Measurements from ENCODE around the gene OTUD3. TPM values are rescaled to one million over a fixed set of nuclear protein-coding genes. Genes with fewer than 3 reads are reported as not detected.

Gene OTUD3
- total and polyA plus RNA-seq, 2 of the 4 experiments (the other 2 are of a cell fraction), result 2.9 to 3.1 TPM

DNA sequence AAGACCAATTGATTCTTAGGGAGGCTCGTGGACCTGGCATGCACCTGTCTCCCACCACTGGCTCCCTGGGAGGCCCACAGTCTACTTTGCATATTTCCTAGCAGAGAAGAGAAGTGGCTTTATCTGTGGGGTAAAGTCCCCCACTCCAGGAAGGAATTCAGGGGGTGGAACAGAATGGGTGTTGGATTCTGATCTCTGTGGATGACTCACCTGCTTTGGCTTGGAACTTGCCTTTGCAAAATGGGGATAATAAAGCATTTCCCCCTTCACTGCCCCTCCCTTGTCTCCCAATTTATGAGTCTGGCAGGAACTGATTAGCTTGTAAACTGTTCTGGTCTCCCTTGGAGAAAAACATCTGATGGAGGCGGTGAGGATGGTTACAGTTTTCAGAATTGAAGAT lies 21.2 kb upstream of the OTUD3 start:
- no peak overlapping the region for H3K4me3 ChIP-seq (ENCODE audit: insufficient read depth, low read depth, low read length)
- H3K27ac ChIP-seq (ENCODE audit: insufficient read depth, low read length), result no peak overlapping the region
- no peak overlapping the region for H2BK15ac ChIP-seq (ENCODE audit: low read depth, low read length)
- no peak overlapping the region for H2BK120ac ChIP-seq (ENCODE audit: low read depth, low read length)
- H4K8ac ChIP-seq (ENCODE audit: low read depth in 2 of 2, low read length in 2 of 2), result no peak overlapping the region
- peak; percentile 19 for DNase-seq
- dilution Hi-C loops (cut with HindIII; ENCODE audit: low sequenced_read_pairs, unreplicated experiment) (no loop called here), in situ Hi-C loops (cut with MboI; ENCODE audit: low sequenced_read_pairs) (no loop called here), intact Hi-C loops (cut with micrococcal nuclease) (no loop called here)
- H2AFZ ChIP-seq (replicated peaks; ENCODE audit: low read length, poor library complexity), result no peak overlapping the region
- no CpG with 5 or more reads among the region's 2 CpGs for WGBS, 2 experiments (ENCODE audit: extremely low coverage in 2 of 2, insufficient read length in 1 of 2)
- no peak overlapping the region for H2BK5ac ChIP-seq (ENCODE audit: low read depth, low read length, poor library complexity, severe bottlenecking)
- H2AK5ac ChIP-seq (ENCODE audit: low read depth, low read length), result no peak overlapping the region
- H4K91ac ChIP-seq (ENCODE audit: insufficient read depth, low read depth, low read length), result no peak overlapping the region
- peaks cover 6% of the 10 kb centered on the region for H3K9me1 ChIP-seq (ENCODE audit: insufficient read depth, low read length)
- H3K18ac ChIP-seq (ENCODE audit: low read depth, low read length), result no peak overlapping the region; the same call in 1 of the 2 replicates
- H4K5ac ChIP-seq (ENCODE audit: low read depth, low read length), result no peak overlapping the region
- peaks cover 3% of the 10 kb centered on the region; the same call in 1 of the 2 replicates for H3K9me3 ChIP-seq (ENCODE audit: control insufficient read depth, insufficient read depth, low read length)
- ATAC-seq (ENCODE audit: low read depth), result no peak
- ChIA-PET CTCF (interaction anchor here (0.8 to 1.2 kb wide), 2 partner anchors 12 to 22 kb away, joined by 3 to 4 read pairs; partner anchors contain the start of gene OTUD3), POLR2A (ENCODE audit: unreplicated experiment) (no interaction called here)
- BruUV-seq (replicated peaks), result no TSS peak
- H3K27me3 ChIP-seq (ENCODE audit: control insufficient read depth, insufficient read depth, low read length), result peaks cover 3% of the 10 kb centered on the region
- TF ChIP-seq NFE2L2 (IDR thresholded peaks at IDR 0.05; ENCODE audit: low read depth, low read length) (no peak), RAD21 (IDR thresholded peaks at IDR 0.05; ENCODE audit: low read length) (no peak)
- H3K4me2 ChIP-seq (ENCODE audit: low read depth, low read length), result no peak overlapping the region
- no peak overlapping the region for H3K23ac ChIP-seq (ENCODE audit: low read depth, low read length)
- H3K9ac ChIP-seq (ENCODE audit: low read depth, low read length), result no peak overlapping the region
- no peaks in the 10 kb centered on the region for H4K20me1 ChIP-seq (ENCODE audit: insufficient read depth, low read length)
- no peak overlapping the region for H3K4ac ChIP-seq (ENCODE audit: low read depth, low read length)
- H3K36me3 ChIP-seq (ENCODE audit: control insufficient read depth, insufficient read depth, low read length), result no peaks in the 10 kb centered on the region
- no peak overlapping the region for H2AK9ac ChIP-seq (replicated peaks; ENCODE audit: low read depth, low read length, poor library complexity)
- no peaks in the 10 kb centered on the region for H3K79me1 ChIP-seq (ENCODE audit: low read depth in 1 of 2, low read length in 2 of 2)
- no peak overlapping the region for H3K56ac ChIP-seq (ENCODE audit: extremely low read depth, insufficient read depth, low read length)
- H3K4me1 ChIP-seq (ENCODE audit: control insufficient read depth, insufficient read depth, low read length), result peaks cover 6% of the 10 kb centered on the region; the same call in 1 of the 2 replicates
- no peak overlapping the region for H3K14ac ChIP-seq (replicated peaks; ENCODE audit: low read depth, low read length)
- no peak overlapping the region for H2BK20ac ChIP-seq (ENCODE audit: low read depth, low read length)

Data from IMR-90 (cell line).